T-helper 9 cell (primary cell): ENCODE results near the gene RAP1GAP2.
"Not testable (repeated sequence)": the region's sequence is repeated elsewhere in the genome, so short reads cannot be mapped to it uniquely, and the experiment has no call there.

Source experiments
- DNase-seq: peaks from one replicate; pipeline ENCODE4 v3.0.0-alpha.2; 2020

Gene RAP1GAP2

DNA sequence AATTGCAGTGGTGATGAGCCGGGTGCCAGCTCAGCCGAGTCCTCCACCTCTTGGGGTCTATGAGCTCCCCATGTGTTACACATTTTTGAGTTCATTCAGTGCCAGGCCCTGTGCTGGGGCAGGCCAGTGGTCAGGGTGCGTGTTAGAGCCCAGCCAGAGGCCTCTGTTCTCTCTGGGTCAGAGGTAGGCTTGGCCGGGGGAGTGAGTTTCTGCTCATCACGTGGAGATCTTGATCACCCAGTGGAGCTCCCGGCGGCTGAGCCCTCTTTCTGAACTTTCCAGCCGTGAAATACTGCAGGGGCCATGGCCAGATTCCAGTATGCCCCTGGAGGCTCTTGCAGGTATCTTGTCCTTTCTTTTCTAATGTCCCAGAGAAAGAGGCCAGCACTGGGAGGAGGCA, 93.0 kb downstream of the RAP1GAP2 start:
- DNase-seq: no peak

DNA sequence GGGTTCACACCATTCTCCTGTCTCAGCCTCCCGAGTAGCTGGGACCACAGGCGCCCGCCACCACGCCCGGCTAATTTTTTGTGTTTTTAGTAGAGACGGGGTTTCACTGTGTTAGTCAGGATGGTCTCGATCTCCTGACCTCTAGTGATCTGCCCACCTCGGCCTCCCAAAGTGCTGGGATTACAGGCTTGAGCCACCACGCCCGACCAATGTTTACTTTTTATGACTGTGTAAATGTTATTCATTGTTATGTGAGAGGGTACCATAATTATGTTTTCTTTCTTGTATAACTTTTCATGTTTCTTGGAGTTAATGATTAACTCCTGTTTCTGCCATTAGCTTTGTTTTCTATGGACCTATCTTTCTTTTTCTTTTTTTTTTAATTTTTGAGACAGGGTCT, 94.5 kb downstream of the RAP1GAP2 start:
- not testable (repeated sequence) for DNase-seq

DNA sequence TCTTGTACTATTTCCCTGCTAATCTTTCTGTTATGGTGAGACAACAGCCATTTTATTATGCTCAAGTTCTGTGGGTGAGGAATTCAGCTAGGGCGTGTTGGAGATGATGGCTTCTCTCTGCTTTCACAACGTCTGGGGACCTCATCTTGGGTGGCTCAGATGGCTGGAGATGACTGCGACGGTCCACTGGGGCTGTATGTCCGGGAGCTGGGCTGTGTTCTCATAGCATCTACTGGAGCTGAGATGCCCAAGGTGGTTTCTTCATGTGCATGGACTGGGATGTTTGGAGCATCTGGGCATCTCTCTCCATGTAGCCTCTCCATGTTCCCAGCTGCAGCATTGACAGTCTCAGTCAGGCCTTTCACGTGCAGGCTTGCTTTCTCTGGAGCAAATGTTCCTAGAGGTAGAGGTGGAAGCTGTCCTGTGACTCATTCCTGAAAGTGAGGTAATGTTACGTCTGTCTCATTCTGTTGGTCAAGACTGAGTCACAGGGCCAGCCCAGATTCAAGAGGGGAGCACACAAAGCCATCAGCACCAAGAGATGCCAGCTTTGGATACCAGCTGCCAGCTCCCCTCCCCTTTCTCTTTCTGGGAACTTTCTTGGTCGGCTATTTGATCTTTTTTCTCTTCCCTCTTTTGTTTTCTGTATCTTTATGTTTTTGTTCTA, 96.2 kb downstream of the RAP1GAP2 start:
- no peak for DNase-seq

DNA sequence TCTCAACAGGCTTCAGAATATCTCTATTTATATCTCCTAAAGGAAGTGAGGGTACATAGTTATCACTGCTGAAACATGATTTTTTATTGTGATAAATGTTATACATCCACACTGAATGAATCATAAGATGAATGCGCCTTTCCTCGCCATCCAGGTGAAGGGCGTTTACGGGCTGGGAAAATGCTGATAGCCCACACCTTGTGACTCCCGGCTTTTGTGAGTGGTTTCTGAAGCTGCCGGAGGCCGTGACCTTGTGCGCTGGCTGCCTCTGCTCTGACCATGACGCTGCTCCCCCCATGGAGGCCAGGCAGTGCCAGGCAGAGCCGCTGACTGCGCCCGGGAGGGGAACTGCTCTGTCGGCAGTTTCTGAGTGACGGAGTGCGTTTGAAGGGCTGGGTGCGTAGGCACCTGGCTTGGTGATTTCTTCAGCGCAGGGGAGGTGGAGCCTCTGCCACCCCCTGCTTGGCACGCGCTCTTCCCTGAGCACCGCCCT, 97.2 kb downstream of the RAP1GAP2 start:
- DNase-seq: no peak

DNA sequence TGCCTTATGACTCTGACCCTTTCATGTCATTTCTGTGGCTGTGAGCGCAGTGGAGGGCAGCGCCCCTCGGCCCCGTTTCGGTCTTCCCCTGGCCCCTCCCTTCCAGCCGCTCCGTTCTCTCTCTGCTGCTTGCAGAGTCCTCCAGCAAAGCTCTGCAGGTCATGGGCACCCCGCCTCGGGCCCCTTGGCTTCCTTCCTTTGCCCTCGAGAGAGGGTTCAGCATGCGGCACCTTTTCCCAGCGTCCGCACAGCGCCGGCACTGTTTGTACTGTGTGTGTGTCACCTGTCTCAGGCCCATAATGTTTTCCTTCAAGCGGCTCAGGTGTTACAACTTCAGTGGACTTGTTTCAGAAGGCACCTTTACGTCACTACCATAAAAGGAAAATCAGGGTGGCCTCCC, 98.5 kb downstream of the RAP1GAP2 start:
- no peak for DNase-seq

GRCh38 chr17:2897605-2898004, 101.4 kb downstream of the RAP1GAP2 start:
- no peak for DNase-seq

DNA sequence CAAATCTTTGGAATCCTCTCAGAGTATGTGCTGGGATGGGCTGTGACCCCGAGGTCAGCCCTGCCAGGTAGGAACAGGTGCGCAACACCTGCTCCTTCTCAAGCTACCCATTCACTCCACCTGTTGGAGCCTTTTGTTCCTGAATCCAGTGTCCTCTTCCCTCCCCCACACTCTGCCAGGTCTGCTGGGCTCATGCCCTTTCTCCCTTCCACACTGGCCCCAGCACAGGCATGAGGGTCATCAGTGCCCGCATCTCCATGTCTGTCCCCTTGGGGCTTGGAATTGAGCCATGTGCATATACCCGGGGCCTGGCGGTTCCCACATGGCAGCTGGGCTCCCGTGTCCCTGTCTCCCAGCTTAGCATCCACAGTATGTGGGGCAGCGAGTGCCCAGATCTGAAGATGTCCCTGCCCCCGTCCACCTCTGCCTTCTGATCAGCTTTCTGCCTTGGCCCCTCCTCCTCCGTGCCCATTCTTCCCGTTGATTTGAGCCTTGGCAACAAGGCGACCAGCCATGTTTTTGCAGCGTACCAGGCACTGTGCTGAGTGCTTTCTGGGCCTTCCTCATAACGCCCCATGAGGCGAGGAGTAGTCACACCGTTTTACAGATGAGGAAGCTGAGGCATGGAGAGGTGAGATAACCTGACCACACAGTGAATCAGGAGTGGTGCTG, 102.2 kb downstream of the RAP1GAP2 start:
- DNase-seq: no peak

DNA sequence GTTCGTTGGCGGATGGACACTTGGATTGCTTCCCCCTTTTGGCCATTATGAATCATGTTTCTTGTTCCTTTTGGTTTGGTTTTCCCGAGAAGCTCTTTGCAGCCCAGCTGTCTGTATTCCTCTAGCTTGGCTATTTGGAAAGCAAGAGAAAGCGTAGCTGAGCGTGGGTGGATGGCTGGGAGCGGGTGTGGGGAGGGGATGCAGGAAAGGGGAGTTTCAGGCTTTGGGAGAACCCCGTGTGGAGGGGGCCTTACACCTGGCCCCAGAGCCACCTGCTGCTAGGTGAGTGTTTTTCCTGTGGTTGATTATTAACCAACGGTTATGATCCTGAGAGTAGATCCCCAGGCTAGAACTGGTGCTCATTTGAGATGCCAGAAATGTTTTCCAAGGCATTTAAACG, 103.7 kb downstream of the RAP1GAP2 start:
- DNase-seq: no peak

DNA sequence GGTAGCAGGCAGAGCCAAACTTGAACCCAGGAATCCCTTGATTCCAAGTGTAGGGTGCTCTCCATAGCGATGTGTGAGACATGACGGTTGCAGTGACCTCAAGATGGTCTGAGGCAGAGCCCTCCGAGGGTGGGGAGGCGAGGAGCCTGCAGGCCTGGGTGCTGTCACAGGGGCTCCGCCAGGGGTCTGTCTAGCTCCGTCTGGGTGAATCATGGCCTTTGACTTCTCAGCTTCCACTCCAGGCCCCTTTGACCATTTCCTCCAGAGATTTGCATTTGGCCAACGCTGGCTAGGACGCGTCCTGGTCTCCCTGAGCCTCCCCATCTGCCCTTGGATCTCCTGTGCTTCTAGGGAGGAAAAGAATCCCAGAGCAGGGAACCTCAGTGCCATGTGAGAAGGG, 104.6 kb downstream of the RAP1GAP2 start:
- DNase-seq: no peak

DNA sequence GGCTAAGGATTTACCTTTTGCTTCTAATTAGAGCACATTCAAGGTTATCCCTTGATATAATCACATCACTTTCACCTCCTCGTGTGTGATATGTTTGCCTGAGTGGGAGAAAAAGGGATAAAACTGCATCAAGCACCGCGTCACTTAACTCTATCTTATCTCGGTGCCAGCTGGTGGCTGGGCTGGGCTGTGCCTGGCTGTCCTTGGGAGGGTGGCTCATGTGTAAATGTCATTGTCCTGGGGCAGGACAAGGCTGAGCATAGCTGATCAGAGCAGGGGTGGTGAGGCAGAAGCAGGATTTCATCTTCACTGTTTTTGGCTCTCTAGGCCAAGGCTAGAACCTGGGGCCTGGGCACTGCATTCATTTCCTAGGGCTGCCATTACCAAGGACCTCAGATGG, 105.3 kb downstream of the RAP1GAP2 start:
- no peak for DNase-seq

DNA sequence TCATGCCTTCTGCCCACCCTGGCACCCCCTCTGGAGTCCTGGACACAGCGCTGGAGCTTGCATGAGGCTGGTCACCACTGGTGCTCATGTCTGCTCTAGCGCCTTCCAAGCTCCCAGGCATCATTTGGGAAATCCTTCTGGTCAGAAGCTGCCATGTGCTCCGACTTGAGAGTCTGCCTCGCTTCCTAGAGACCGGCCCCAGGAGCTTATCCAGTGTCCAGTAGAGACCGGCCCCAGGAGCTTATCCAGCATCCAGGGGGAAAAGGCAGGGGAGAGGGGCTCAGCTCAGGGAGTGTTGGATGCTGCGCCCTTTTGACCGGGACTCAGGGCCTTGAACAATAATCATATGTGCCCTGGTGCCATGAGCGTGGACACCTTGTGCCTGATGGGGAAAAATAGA, 106.3 kb downstream of the RAP1GAP2 start:
- no peak for DNase-seq

GRCh38 chr17:2903193-2903974, 107.1 kb downstream of the RAP1GAP2 start:
- no peak for DNase-seq

GRCh38 chr17:2904135-2904534, 107.9 kb downstream of the RAP1GAP2 start:
- DNase-seq: no peak

- no peak for DNase-seq
These were observed 109.0 kb downstream of the RAP1GAP2 start for GRCh38 chr17:2905269-2905668.

- DNase-seq: no peak
These were observed 109.7 kb downstream of the RAP1GAP2 start for GRCh38 chr17:2905696-2906501.

DNA sequence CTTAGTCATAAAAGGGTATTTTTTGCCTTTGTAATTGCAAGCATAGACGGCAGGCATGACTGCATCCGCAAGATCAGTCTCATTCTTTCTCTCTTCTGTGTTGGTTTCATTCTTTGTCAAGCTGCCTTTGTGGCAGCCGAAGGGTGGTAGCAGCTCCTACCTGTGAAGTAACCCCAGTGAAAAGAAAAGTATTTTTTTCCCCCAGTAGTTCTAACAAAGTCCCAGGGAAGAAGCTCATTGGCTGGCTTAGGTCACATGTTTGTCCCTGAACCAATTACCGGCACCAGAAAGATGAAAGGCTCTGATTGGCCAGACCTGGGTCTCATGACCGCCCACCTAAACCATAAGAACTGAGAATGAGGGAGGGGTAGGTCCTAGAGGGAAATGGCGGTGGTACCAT, 110.7 kb downstream of the RAP1GAP2 start:
- no peak for DNase-seq

GRCh38 chr17:2909175-2909845, 113.1 kb downstream of the RAP1GAP2 start:
- no peak for DNase-seq

DNA sequence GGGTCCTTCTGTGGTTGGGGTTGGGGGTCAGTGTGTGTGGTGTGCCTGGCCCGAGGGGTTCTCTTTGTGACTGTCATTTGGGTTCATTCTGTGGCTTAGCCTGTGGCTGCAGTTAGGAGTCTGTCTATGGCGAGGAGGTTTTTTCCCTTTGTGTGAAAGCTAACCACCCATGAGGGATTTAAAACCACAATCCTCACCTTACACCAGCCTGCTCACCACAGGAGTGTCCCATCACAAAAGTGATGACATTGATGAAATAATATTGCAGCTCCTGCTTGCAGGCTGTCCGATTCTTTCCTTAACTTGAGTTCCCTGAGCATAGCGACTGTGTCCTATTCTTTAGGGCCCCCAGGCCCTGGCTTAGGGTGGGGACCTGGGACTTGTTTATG, 113.6 kb downstream of the RAP1GAP2 start:
- DNase-seq: no peak

- no peak for DNase-seq
These were observed 115.0 kb downstream of the RAP1GAP2 start for GRCh38 chr17:2911035-2911754.

- no peak for DNase-seq
These were observed 115.5 kb downstream of the RAP1GAP2 start for GRCh38 chr17:2911755-2912111.

GRCh38 chr17:2912754-2913153, 116.5 kb downstream of the RAP1GAP2 start:
- DNase-seq: no peak

DNA sequence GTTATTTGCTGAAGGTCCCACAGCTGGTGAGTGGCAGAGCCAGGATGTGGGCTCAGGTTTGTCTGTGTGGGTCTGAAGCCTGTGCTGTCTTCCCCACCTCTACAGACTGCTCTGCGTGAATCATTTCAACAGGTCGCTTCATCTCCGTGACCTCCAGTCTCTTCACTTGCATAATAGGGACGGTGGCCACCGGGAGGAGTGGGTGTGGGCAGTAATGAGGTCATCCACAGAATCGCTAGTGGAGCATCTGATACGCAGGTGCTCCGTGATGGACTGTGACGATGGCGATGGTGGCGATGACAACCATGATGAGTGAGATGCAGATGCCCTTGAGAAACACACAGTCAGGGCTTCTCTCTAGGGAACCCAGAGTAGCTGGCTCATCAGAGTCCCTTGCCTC, 120.2 kb downstream of the RAP1GAP2 start:
- no peak for DNase-seq
